GM12892 (cell line): ENCODE measurements around the gene HBG2.

ENCODE experiments used
- DNase-seq: peaks from one replicate; pipeline ENCODE4 v3.0.0; 2011; ENCODE audit not compliant: insufficient read length
- FAIRE-seq: peaks from 2 replicates; lab custom pipeline; 2011; peaks lifted over from hg19 to GRCh38; lab: Jason Lieb, UNC
- POLR2A ChIP-seq: IDR thresholded peaks from 2 replicates; pipeline ENCODE4 v1.6.1; 2011; ENCODE audit warnings: low read depth, low read length, control low read depth
- POLR2AphosphoS5 ChIP-seq: IDR thresholded peaks from 2 replicates; pipeline ENCODE4 v1.6.1; 2011; ENCODE audit warnings: low read depth, low read length, control low read depth
- TAF1 ChIP-seq: IDR thresholded peaks from 2 replicates; pipeline ENCODE4 v1.6.1; 2011; ENCODE audit warnings: low read depth, mild to moderate bottlenecking, control low read depth, low read length, borderline replicate concordance

Gene HBG2

DNA sequence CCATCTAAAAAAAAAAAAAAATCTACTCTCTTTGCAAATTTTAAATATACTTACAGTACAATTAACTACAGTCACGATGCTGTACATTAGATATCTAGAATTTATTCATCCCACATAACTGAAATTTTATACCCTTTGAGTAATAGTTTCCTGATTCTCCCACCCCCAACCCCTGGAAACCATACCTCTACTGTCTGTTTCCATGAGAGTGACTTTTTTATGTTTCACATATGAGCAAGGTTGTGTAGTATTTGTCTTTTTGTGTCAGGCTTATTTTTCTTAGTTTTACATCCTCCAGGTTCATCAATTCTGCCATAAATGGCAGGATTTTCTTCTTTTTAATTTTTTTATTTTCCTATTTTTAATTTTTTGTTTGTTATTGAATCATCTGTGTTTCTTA is 30.9 kb downstream of the HBG2 start:
- no peak for FAIRE-seq
- TF ChIP-seq POLR2AphosphoS5 = no peak
- no peak for TF ChIP-seq POLR2A
- no peak for TF ChIP-seq TAF1
- no peak for DNase-seq

DNA sequence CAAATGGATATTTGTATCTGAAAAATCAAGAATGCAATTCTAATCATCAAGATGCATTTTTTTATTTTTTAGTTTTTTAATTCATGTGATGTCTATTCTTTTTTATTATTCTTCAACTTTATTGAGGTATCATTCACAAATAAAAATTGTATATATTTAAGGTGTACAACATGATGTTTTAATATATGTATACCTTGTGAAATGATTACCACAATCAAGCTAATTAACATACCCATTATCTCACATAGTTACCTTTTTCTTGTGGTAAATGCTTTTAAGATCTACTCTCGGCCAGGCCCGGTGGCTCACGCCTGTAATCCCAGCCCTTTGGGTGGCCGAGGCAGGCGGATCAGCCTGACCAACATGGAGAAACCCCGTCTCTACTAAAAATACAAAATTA is 31.4 kb downstream of the HBG2 start:
- TF ChIP-seq TAF1 (no peak), POLR2AphosphoS5 (no peak), POLR2A (no peak)
- FAIRE-seq (no peak), DNase-seq (no peak)

DNA sequence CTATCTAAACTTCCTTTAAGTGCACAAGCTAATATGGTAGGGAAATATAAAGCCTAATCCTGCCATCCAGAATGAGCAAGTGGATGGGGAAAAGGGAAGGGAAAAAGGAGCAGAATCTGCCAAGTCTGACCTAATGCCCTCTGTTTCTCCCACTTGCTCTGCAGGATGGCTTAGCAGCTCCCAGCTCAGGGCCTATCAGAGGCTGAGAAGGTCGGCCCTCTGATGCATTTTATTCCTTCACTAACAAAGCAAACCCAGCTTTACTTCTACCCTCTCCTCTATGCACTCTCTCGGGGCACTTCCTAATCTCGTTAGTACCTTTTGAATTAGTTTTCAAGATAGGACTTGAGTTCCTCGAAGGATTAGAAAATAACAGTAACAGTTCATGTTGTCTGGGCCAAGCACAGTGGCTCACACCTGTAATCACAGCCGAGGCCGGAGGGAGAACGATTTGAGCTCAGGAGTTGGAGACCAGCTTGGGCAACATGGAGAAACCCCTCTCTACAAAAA is 44.1 kb downstream of the HBG2 start:
- TF ChIP-seq TAF1 (no peak), POLR2AphosphoS5 (no peak), POLR2A (no peak)
- DNase-seq (no peak), FAIRE-seq (no peak)

DNA sequence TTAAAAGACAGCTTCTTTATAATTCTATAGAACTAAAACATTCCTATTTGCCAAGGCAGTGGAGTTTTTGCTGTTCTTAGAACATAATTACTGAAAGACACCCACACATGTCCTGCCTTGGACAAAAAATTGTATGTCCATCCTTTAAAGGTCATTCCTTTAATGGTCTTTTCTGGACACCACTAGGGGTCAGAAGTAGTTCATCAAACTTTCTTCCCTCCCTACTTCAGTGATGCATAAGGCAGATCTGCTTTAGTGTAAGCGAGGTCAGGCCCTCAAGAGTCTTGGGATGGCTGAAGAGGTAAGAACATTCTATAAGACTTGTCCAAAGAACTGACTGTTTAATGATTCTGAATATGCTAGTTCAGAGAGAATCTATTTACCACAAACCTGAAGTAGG is 49.8 kb downstream of the HBG2 start:
- no peak for TF ChIP-seq POLR2A
- no peak for TF ChIP-seq POLR2AphosphoS5
- TF ChIP-seq TAF1 = no peak
- FAIRE-seq (peak; percentile 89), DNase-seq (no peak)

DNA sequence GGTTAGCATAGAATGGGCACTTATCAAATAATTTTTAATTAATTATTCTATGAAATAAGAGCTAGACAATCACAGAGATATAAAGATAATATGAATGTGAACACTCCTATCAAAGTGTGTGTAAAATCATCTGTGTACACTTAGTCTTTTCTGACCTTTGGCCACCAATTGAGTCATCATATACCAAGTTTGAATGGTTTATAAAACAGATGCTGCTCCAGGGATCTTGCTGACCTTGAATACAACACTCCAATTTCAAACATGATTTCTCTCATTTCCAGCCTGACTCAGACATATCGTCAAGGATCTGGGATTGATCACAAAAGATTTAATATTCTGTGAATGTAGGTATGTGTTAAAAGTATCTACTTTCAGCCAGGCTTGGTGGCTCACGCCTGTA is 51.2 kb downstream of the HBG2 start:
- no peak for DNase-seq
- no peak for FAIRE-seq
- TF ChIP-seq POLR2A (no peak), TAF1 (no peak), POLR2AphosphoS5 (no peak)
